8988T (cell line): ENCODE measurements around the gene DCBLD1.

ENCODE experiments used
- DNase-seq: peaks from one replicate; pipeline ENCODE4 v3.0.0; 2011

Gene DCBLD1

GRCh38 chr6:117561128-117561527, 78.7 kb downstream of the DCBLD1 start:
- DNase-seq = no peak

GRCh38 chr6:117564681-117565080, 82.2 kb downstream of the DCBLD1 start:
- no peak for DNase-seq

- DNase-seq = no peak
Measured at GRCh38 chr6:117568247-117568646, 85.8 kb downstream of the DCBLD1 start.

GRCh38 chr6:117568831-117569410, 86.4 kb downstream of the DCBLD1 start:
- no peak for DNase-seq

- DNase-seq = no peak
Measured at GRCh38 chr6:117573006-117573680, 90.7 kb downstream of the DCBLD1 start.

- DNase-seq = no peak
Measured at GRCh38 chr6:117574198-117574597, 91.7 kb downstream of the DCBLD1 start.

GRCh38 chr6:117585647-117586046, 103.2 kb downstream of the DCBLD1 start:
- no peak for DNase-seq

- no peak for DNase-seq
Measured at GRCh38 chr6:117590447-117590846, 108.0 kb downstream of the DCBLD1 start.

- no peak for DNase-seq
Measured at GRCh38 chr6:117591405-117591804, 108.9 kb downstream of the DCBLD1 start.

- DNase-seq = no peak
Measured at GRCh38 chr6:117592983-117593759, 110.7 kb downstream of the DCBLD1 start.

GRCh38 chr6:117595099-117595923, 112.8 kb downstream of the DCBLD1 start:
- no peak for DNase-seq

- no peak for DNase-seq
Measured at GRCh38 chr6:117597755-117598154, 115.3 kb downstream of the DCBLD1 start.
